ENCODE data around the gene GPR141. TPM values are rescaled to one million over a fixed set of nuclear protein-coding genes. Genes with fewer than 3 reads are reported as not detected.

Gene GPR141
- total RNA-seq, 2 experiments from 2014 or later = not detected

- intact Hi-C loops (cut with micrococcal nuclease; ENCODE audit: unreplicated experiment) = no loop called here
- no TSS peak for BruUV-seq (replicated peaks)
- Histone ChIP-seq H3K79me2 (ENCODE audit: insufficient read depth, low read depth, low read length) (no peaks in the 10 kb centered on the region), H3K4me1 (ENCODE audit: insufficient read depth, low read length, poor library complexity, severe bottlenecking) (no peaks in the 10 kb centered on the region), H3K4me3 (ENCODE audit: low read depth, low read length, poor library complexity, severe bottlenecking) (no peak overlapping the region), H3K9me3 (ENCODE audit: low read length) (no peaks in the 10 kb centered on the region), H3K4me2 (ENCODE audit: low read length) (no peak overlapping the region), H4K20me1 (ENCODE audit: insufficient read depth, low read length) (no peaks in the 10 kb centered on the region), H2AFZ (ENCODE audit: low read length) (no peak overlapping the region), H3K9me2 (ENCODE audit: insufficient read depth, low read length) (no peaks in the 10 kb centered on the region), H3K27ac (ENCODE audit: low read depth, low read length, poor library complexity, severe bottlenecking) (no peak overlapping the region), H3K36me3 (ENCODE audit: insufficient read depth, low read length) (no peaks in the 10 kb centered on the region)
- DNase-seq (ENCODE audit: low spot score) = no peak
- ChIA-PET CTCF (ENCODE audit: unreplicated experiment) (no interaction called here), POLR2A (no interaction called here)
- TF ChIP-seq EZH2phosphoT487 (IDR thresholded peaks at IDR 0.05; ENCODE audit: borderline replicate concordance, low read depth, low read length) = no peak
- TF ChIP-seq, protein P1, sequence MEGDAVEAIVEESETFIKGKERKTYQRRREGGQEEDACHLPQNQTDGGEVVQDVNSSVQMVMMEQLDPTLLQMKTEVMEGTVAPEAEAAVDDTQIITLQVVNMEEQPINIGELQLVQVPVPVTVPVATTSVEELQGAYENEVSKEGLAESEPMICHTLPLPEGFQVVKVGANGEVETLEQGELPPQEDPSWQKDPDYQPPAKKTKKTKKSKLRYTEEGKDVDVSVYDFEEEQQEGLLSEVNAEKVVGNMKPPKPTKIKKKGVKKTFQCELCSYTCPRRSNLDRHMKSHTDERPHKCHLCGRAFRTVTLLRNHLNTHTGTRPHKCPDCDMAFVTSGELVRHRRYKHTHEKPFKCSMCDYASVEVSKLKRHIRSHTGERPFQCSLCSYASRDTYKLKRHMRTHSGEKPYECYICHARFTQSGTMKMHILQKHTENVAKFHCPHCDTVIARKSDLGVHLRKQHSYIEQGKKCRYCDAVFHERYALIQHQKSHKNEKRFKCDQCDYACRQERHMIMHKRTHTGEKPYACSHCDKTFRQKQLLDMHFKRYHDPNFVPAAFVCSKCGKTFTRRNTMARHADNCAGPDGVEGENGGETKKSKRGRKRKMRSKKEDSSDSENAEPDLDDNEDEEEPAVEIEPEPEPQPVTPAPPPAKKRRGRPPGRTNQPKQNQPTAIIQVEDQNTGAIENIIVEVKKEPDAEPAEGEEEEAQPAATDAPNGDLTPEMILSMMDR (conservative IDR thresholded peaks at IDR 0.05; ENCODE audit: low read length) = no peak
Measured at GRCh38 chr7:37735196-37735595, 51.6 kb downstream of the GPR141 start.

DNA sequence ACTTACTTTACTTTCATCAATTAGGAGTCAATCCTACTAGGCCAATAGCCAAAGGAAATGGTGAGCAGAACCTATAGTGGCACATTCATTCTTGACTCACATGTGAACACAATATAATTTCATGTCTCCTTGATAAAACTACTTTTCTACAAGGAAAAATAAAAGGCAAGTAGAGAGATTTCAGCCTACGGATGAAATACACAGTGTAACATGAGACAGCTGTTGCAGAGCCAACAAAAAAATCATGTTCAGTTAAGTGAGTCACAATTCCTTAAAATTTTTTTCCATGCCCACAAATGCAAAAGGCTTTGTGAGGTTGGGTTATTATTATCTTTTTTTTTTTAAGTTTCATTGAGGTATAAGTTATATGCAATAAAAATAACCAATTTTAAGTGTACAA is 54.8 kb downstream of the GPR141 start:
- intact Hi-C loops (cut with micrococcal nuclease; ENCODE audit: unreplicated experiment) = no loop called here
- no peak overlapping the region for H3K4me2 ChIP-seq (ENCODE audit: low read length)
- BruUV-seq (replicated peaks) = no TSS peak
- no peaks in the 10 kb centered on the region for H3K4me1 ChIP-seq (ENCODE audit: insufficient read depth, low read length, poor library complexity, severe bottlenecking)
- DNase-seq (ENCODE audit: low spot score) = no peak
- H3K9me3 ChIP-seq (ENCODE audit: low read length) = no peaks in the 10 kb centered on the region
- no peaks in the 10 kb centered on the region for H4K20me1 ChIP-seq (ENCODE audit: insufficient read depth, low read length)
- H3K4me3 ChIP-seq (ENCODE audit: low read depth, low read length, poor library complexity, severe bottlenecking) = no peak overlapping the region
- H3K36me3 ChIP-seq (ENCODE audit: insufficient read depth, low read length) = no peaks in the 10 kb centered on the region
- H2AFZ ChIP-seq (ENCODE audit: low read length) = no peak overlapping the region
- TF ChIP-seq EZH2phosphoT487 (IDR thresholded peaks at IDR 0.05; ENCODE audit: borderline replicate concordance, low read depth, low read length) = no peak
- TF ChIP-seq, protein P1 (conservative IDR thresholded peaks at IDR 0.05; ENCODE audit: low read length) = no peak
- CTCF ChIA-PET (ENCODE audit: unreplicated experiment) = no interaction called here
- H3K9me2 ChIP-seq (ENCODE audit: insufficient read depth, low read length) = no peaks in the 10 kb centered on the region
- POLR2A ChIA-PET = interaction anchor here (0.6 kb wide), 1 partner anchor 18 kb away, joined by 4 read pairs; no protein-coding TSS in a partner anchor
- H3K79me2 ChIP-seq (ENCODE audit: insufficient read depth, low read depth, low read length) = no peaks in the 10 kb centered on the region
- H3K27ac ChIP-seq (ENCODE audit: low read depth, low read length, poor library complexity, severe bottlenecking) = no peak overlapping the region

- ChIA-PET POLR2A (no interaction called here), CTCF (ENCODE audit: unreplicated experiment) (no interaction called here)
- H3K4me2 ChIP-seq (ENCODE audit: low read length) = no peak overlapping the region
- no peak overlapping the region for H2AFZ ChIP-seq (ENCODE audit: low read length)
- H3K9me3 ChIP-seq (ENCODE audit: low read length) = no peaks in the 10 kb centered on the region
- DNase-seq (ENCODE audit: low spot score) = no peak
- H3K4me3 ChIP-seq (ENCODE audit: low read depth, low read length, poor library complexity, severe bottlenecking) = no peak overlapping the region
- TF ChIP-seq EZH2phosphoT487 (IDR thresholded peaks at IDR 0.05; ENCODE audit: borderline replicate concordance, low read depth, low read length) = no peak
- TF ChIP-seq, protein P1 (conservative IDR thresholded peaks at IDR 0.05; ENCODE audit: low read length) = no peak
- H3K79me2 ChIP-seq (ENCODE audit: insufficient read depth, low read depth, low read length) = no peaks in the 10 kb centered on the region
- no peak overlapping the region for H3K27ac ChIP-seq (ENCODE audit: low read depth, low read length, poor library complexity, severe bottlenecking)
- H3K4me1 ChIP-seq (ENCODE audit: insufficient read depth, low read length, poor library complexity, severe bottlenecking) = no peaks in the 10 kb centered on the region
- no peaks in the 10 kb centered on the region for H3K9me2 ChIP-seq (ENCODE audit: insufficient read depth, low read length)
- intact Hi-C loops (cut with micrococcal nuclease; ENCODE audit: unreplicated experiment) = no loop called here
- BruUV-seq (replicated peaks) = no TSS peak
- no peaks in the 10 kb centered on the region for H4K20me1 ChIP-seq (ENCODE audit: insufficient read depth, low read length)
- no peaks in the 10 kb centered on the region for H3K36me3 ChIP-seq (ENCODE audit: insufficient read depth, low read length)
Measured at GRCh38 chr7:37740398-37740797, 56.8 kb downstream of the GPR141 start.
